Dermis microvascular lymphatic vessel endothelial cell (primary cell): ENCODE data around the gene AP2A2. TPM values are rescaled to one million over a fixed set of nuclear protein-coding genes. Genes with fewer than 3 reads are reported as not detected.

Source experiments
- DNase-seq, 2 donors: peaks; one replicate each; pipeline versions ENCODE4 v3.0.0 to v3.0.0-alpha.2; 2010; ENCODE audit warnings: low read depth in 2 of 2
- total RNA-seq: library from RNA; depleted of rRNA; stranded (reverse); fragments of >200 nt; gene quantifications from 2 replicates; pipeline ENCODE4 v1.2.1, GENCODE V29; 2014

AP2A2 gene
- total RNA-seq, 1 donor from 2014 or later, result 25.9 TPM

DNA sequence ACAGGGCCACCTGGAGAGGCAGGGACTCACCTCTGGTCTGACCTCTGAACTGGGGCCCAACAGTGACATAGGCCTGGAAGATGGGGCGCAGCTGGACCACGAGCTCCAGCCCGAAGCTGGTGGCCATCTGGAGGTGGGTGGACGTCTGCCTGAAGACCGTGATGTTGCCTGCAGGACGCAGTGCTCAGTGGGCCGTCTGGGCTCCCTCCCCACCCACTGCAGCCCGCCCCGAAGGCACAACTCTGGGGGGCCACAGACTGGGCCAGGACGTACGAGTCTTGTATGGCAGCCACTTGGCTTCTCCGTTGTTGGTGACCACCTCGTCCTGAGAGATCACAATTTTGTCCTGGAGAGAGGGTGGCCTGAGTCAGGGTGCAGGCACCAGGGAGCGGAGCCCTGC lies 102.9 kb downstream of the AP2A2 start:
- DNase-seq, result no peak

DNA sequence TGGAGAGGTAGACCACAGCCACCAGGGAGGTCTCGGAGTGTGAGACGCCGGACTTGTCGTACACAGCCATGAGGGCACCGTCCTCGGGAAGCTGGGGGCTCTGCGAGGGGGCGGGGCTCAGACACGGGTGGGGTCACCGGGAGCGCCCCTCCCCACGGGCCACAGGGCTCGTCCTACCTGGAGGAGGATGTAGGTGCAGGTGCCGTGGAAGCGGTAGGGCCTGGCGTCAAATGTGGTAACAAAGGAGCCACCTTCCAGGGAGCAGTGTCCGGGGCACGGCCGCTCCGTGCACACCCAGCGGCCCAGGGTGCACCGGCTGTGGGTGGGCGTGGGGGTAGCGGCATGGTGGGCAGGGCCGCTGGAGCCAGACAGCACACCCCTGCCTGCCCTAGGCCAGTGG lies 103.4 kb downstream of the AP2A2 start:
- no peak for DNase-seq

DNA sequence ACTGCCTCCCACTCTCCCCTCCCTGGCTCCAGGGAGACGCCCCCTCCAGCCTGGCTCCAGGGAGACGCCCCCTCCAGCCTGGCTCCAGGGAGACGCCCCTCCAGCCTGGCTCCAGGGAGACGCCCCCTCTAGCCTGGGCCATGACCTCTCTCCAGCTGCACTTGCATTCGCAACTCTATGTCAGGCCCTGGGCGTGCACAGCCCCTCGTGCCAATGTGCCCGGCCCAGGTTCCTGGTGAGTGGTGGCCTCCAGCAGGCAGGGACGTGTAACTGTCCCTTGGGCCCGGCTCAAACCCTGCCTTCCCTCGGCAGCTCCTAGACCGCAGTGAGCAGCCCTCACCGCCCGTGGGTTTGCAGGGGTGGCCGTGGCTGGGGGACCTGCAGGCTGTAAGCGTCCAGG lies 104.0 kb downstream of the AP2A2 start:
- no peak for DNase-seq

DNA sequence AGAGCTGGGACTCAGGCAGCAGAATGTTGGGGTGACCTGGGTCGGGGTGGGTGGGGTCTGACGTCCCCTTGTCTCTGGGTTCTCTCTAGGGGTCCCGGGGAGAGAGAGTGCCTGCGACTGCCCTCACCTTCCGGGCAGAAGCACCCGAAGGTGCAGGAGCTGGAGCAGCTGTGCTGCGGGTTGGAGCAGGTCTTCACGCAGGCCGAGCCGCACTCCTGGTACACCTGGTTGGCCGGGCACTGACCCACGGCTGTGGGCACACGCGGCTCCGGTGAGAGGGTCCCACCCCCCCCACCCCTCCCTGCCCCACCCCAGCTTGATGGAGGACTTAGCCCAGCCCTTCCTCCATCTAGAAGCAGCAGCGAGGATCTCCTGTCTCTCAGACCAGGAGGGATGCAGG lies 104.4 kb downstream of the AP2A2 start:
- no peak for DNase-seq

DNA sequence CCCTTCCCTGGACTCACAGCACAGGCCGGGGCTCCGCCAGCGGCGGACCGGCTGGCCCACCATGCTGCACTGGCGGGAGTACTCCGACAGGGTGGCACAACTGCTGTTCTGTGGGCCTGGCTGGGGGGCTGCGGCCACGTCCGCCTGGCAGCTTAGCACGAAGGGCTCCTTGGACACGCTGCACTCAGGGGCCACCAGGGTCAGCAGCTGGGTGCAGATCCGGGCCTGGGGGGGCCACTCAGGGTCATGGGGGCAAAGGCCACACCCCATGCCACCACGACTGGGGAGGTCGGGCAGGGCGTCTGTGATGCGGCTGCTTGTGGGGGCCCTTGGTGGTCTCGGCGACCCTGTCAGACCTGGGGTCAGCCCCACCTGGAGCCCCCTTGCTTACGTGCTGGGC lies 104.9 kb downstream of the AP2A2 start:
- no peak for DNase-seq

DNA sequence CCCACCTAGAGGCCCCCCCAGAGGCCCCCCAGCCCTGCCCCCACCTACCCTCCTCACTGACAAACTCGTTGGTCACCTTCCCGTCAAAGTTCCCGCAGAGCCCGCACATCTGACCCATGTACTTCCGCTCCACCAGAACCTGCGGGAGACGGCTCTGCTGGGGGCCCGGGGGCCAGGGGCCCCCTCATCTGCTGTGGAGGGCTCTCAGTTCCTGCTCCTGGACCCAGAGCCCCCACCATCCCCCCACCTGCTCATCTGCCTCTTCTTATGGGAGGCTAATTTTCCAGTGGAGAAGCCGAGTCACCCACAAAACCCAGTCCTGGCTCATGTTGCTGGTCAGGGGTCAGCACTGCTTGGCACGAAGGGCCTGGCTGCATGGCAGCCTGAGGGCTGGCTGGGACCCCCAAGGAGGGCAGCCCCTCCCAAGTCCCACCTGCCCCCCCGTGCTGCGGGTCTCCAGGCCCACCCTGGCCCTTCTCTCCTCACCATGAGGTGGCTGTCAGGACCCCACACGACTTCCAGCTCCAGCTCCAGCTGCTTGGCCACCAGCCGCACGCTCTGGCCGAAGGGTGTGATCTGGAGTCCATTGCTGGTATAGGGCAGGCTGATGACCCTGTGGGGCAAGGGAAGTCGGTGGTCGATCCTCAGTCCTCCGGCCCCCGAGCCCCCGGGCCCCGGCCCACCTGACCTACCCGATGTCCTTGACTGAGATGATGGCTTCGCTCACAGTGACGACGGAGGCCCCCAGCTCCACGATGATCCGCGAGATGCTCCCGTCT lies 105.6 kb downstream of the AP2A2 start:
- no peak for DNase-seq

DNA sequence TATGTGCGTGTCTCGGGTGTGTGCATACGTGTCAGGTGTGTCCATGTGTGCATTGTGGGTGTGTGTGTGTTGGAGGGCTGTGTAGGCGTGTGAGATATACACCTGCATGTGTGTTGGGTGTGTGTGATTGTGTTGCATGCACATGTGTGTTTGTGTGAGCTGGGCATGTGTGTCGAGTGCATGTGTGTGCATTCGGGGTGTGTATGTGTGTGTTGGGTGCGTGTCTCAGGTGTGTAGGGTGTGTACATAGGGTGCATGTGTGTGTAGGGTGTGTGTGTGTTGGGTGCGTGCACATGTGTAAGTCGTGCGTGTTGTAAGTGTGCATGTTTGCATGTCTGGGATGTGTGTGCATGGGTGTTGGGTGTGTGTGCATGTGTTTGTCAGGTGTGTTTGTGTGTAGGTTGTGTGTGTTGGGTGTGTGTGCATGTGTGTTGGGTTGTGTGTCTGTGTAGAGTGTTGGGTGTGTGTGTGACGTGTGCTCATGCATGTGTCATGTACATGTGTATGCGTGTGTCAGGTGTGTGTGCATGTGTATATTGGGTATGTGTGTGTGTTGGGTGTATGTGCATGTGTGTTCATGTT lies 106.7 kb downstream of the AP2A2 start:
- no peak for DNase-seq

DNA sequence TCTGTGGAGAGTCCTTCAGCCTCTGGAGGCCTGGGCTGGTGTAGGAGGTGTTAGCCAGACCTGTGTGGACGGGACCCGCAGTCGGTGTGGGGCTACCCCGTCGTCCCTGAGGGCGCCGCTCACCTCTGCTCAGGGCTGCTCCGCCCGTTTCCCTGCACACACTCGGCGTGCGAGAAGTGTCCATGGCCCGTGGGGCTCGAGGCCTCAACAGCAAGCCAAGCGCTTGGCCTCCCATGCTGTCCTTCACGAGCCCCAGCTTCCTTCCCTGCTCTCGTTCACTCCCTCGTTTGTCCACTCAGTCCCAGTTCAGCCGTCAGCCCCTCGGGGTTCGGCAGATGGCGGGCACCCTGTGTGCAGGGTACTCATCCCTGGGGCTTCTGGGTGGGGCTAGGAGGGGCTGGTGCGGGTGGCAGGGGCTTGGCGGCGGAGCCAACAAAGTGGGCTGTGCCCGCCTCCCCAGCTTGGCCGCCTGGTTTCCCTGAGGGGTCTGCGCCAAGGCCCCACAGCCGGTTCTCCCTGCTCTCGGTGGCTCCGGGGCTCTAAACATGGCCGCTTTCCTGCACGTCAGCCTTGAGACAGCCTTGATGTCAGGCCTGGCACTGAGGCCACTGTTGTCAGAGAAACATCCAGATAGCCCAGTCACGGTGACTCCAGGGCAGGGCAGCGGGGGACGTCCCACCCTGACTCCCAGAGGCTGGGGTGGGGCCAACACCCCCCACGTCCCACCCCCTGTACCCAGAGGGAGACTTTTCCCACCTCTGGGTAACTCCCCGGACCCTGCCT lies 107.5 kb downstream of the AP2A2 start:
- no peak for DNase-seq

DNA sequence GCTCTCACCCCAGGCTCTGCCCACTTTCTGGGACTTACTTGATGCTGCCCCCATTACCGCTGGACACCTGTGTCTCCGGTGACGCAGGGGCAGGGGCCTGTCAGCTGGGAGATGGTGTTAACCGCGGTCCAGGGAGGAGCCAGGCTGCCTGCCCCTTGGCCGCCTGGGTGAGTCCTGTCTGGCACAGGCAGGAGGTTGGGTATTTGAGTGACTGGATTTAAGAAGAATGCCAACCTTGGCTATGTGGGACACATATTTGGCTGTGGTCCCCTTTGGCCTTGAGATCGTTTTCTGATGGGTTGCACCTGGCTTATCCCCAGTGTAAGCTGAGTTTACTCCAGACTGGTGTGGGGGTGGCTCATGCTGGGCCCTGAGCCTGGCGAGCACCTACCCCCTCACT lies 108.3 kb downstream of the AP2A2 start:
- DNase-seq, result no peak

DNA sequence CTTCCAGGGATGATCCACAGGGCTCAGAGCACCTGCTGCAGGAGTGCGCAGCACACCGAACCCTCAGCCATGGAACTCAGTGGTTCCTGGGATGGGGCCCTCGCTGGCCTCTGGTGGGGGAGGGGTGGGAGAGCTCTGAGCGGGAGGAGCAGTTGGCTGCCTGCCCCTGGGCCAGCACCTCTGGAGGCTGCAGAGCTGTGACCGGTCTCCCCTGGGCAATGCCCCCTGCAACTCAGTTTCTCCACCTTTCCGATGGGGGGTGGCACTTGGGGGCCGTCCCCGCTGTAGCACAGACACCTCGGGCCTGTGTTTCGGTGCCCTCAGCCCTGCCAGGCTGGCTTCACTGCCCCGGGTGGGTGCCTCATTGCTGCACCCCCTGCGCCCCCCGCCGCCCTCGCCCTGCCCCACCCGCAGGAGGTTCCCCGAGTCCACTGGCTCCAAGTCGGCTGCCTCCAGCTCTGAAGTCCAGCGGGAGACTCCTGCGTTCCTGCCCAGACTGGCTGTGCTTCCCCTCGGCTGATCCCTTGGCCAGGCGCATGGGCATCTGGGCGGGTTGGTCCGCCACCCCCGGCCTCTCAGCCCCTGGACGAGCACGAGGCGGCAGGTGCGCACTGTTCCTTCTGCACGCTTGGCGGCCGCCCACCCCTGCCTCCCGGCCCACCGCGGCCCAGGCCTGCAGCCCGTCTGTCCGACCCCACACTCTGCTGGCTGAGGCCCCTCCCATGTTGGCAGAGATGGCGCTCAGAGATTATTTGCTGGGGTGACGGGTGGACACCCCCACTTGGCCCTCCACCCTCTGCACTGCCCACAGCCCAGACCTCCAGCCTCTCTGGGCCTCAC lies 109.0 kb downstream of the AP2A2 start:
- no peak for DNase-seq

DNA sequence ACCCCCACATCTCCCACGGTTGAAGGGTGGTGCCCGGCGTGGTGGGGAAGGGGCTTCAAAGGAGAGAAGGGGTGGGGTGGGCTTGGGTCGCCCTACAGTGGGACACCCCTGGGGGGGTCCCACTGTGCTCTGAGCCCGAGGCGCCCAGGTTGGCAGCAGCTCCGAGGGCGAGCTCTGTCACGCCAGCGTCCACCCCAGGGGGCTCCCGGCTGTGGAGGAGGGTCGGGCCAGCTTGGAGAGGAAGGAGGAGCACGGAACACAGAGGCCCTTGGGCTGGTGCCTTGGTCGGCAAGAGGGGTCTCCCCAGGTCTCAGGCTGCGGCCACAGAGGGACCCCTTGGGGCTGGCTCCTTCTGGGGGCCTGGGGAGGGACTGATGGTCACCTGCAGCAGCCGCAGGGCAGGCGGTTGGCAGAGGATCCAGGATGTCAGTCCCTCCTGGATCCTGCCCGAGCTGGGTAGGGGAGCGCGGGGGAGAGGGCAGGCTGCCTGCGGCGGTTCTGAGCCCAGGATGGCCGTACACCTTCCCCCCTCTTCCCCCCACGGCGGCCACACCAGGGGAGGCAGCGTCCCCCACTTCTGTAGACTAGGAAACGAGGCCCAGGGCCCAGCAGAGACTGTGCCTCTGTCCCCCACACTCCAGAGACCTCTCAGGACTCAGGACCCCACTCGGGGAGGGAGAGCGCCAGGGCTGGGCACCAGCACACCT lies 110.1 kb downstream of the AP2A2 start:
- DNase-seq, result no peak

DNA sequence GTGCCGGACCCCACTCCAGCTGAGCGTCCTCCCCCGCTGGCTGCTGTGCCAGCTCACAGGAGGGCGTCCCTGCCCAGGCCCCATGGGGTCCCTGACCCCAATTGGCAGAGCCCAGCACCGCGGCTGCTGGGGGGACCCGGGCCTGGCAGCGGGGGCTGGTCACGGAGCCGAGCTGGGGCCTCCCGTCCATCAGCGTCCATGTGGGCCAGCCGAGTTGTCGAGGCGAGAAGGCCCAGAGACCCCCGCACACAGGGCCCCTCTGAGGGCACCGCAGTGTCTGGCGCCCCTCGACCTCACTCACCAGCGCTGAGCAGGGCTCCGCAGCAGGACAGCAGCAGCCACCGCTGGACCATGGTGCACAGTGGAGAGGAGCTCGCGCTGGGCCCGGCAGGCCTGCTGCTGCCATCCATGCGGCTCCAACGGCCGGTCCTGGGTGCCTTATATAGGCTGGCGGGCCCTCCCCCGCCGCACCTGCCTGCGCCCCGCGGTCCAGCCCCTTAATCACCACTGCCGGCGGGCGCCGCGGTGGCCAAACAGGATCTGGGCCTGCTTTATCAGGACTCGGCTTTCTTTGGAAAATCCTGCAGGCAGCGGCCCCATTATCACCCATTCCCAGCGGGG lies 110.7 kb downstream of the AP2A2 start, which contains the start of gene MUC6:
Gene MUC6 (minus strand): TSS at position 416 of the 621 bp plus-strand sequence. CDS start 63 bp downstream, at position 353.
- DNase-seq, result no peak

DNA sequence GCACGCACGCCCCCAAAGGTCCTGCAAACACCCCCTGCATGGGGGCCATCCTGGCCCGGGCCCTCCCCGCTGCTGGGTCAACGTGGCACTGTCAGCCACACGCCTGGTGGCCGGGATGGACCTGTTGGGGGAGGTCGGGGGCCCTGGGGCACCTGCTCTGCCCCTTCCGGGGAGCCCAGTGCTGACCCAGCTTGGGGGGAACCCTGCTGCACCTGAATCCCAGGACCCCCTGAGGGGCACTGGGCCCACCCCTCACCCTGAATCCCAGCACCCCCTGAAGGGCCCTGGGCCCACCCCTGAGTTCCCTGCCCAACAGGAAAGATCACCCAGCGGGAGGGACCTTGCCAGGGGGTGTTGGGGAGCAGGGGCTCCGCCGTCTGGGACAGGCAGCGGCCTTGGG lies 111.3 kb downstream of the AP2A2 start:
- no peak for DNase-seq

DNA sequence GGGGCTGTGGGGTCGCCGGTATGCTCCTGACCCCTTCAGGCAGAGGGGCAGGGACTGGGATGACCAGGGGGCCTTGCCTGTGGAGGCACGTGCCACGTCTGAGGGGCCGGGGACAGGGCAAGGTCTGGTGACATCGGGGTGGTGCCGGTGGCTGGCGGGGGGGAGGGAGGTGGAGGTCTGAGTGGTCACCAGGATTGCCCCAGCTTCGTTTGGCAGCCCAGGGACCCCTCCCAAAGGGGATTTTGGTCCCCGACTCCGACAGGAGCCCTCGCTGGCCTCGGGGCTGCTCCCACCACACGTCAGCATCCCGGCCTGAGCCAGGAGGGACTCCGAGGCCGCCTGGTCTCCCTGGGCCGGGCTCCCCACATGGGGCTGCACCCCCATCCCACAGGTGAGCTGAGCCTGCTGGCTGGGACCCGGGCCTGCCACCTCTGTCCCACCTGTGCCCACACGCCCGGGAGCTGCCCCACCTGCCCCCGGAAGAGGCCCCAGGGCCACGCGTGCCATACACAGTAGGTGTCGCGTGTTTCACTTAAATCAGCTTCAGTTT lies 111.9 kb downstream of the AP2A2 start:
- DNase-seq, result no peak

DNA sequence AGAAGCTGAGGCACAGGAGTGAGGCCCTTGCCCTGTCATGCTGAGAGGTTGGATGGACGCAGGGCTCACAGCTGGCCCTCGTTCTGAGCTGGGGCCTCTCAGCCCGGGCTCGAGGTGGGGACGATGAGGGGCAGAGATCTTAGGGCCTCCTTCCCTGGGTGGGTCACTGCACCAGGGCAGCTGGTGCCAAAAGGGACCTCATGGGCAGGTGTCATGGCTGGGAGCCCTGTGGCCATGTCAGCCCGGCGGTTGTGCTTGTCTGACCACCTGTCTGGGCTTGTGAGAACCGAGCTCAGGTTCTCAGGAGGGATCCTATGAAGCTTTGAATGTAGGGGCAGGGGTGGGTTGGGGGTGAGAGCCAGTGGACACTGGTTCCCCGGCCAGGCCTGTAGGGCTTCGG lies 112.7 kb downstream of the AP2A2 start:
- no peak for DNase-seq

DNA sequence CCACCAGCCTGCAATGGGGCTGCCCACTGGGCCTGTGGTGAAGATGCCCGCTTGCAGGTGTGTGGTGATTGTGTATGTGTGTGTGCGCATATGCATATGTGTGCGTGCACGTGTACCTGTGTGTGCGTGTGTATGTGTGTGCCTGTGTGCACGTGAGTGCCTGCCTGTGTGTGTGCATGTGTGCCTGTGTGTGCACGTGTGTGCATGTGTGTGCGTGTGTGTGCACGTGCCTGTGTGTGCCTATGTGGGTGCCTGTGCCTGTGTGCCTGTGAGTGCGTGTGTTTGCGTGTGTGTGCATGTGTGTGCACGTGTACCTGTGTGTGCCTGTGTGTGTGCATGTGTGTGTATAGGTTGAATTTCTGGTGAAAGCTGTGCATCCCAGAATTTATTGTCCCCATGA lies 113.3 kb downstream of the AP2A2 start:
- no peak for DNase-seq

DNA sequence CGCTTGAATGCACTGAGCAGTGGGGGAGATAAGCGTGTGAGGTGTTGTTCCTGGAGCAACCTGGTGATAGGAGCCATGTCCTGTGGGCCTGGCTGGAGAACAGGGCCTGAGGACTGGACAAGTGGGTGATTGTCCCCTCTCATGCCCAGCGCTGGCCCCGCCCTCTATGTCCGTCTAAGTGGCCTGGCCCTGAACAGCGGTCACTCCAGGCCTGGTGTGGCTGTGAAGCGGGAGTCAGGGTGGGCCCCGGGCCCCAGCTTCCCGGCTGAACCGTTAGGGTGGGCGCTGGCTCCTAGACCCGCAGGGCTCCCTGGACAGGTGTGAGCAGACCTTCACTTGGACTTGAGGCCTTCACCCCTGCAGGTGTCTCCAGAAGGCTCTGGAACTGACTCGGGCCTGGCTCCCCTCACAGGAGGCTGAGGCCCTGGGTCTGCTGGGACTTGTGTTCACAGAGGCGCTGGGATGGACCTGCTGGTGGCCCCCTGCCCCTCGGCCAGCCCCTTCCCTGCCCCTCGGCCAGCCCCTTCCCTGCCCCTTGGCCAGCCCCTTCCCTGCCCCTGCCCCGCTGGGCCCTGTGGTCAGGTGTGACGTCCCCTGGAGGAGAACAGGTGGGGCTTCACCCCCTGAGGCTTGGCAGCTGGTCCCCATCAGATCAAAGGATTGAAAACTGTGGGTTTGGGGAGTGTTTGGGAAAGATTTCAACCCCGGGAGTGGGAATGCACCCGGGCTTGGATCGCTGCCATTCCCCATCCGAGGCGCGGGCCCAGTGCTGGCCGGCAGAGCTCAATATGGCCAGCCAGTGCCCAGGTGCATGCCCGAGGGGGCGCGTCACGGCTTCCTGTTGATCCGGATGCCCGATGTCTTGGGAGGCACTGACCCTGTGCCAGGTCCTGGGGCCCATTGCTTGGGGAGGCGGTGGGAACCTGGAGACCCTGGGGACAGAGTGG lies 114.1 kb downstream of the AP2A2 start:
- DNase-seq, result no peak

DNA sequence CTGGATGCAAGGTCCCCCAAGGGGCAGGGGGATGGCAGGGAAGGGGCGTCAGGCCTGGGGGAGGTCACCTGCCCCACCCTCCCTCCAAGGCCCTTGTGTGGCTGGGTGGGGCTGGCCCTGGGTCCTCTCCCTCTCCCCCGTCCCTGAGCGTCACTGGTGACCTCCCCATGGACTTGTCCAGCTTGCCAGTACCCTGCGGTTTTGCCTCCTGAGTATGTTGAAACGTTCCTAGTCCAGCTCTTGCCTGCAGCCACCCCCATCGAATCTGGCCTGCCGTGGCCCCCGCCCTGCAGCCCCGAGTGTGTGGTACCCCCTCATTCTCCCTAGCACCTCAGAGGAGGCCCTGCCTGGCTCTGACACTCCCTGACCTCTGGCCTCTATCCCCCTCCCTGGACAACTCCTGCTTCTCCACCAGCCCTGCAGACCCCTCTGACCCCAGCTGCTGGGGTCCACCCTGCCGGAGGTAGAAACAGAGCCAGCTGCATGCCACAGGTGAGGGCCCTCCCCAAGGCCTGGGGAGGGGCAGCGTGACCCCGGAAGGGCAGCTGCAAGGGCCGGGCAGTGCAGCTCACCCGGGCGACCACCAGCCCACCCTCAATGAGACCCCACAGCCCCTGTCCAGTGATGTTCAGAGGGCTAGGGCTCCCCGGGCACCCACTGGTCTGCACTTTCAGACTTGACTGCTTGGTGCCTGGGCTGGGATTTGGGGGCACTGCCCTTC lies 114.9 kb downstream of the AP2A2 start:
- DNase-seq, result no peak

DNA sequence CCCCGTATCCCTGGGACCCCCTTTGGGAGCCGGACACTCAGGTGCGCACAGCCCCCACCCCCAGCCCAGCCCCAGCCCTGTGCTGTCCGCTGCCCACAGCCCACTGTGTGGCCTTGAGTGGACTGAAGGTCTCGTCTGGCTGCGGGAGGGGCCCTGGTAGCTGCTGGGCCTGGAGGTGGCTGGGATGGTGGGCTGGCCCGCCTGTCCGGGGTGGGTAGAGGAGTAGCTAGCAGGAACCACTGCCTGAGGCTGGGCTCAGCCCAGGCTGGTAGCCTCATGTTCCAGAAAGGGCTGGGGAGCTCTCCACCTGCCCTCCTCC lies 115.4 kb downstream of the AP2A2 start:
- no peak for DNase-seq
